Measurements from ENCODE around the gene OCEL1.
"Not testable (repeated sequence)": the region's sequence is repeated elsewhere in the genome, so short reads cannot be mapped to it uniquely, and the experiment has no call there.

The OCEL1 gene

DNA sequence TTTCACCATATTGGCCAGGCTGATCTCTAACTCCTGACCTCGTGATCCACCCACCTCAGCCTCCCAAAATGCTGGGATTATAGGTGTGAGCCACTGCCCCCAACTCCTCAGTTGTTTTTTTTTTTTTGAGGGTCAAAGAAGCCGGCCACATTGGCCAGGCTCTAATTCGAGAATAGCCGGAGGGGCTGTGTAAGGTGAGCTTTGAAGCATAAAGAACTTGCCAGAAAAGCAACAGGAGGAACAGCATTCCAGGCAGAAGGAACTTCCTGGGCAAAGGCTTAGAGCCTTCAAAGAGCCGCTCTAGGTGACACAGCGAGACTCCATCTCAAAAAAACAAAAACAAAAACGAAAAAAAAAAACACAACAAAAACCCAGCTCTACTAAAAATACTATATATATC, 40.0 kb downstream of the OCEL1 start:
- DNase-seq = no peak

DNA sequence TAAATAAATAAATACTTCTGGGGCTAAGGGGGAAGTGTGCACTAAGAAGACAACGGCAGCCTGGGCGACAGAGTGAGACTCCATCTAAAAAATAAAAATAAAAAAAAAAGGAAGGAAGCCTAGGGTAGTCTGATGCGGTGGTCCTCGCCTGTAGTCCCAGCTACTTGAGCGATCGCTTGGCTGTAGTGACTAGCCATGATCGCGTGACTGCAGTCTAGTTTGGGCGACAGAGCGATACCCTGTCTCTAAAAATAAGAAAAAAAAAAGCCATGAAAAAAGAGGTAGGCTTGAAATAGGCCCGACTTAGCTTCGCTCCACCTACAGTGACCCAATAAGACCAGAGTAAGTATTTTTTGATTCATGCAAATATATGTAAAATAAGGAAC, 40.6 kb downstream of the OCEL1 start:
- no peak for DNase-seq

GRCh38 chr19:17266975-17267788, 41.2 kb downstream of the OCEL1 start, which contains the start of gene BABAM1:
Gene BABAM1 (plus strand): TSS chr19:17267443. CDS start chr19:17268807, 1,364 bp downstream.
- DNase-seq = peak; percentile 92

GRCh38 chr19:17268754-17269153, 42.7 kb downstream of the OCEL1 start:
- DNase-seq = no peak

DNA sequence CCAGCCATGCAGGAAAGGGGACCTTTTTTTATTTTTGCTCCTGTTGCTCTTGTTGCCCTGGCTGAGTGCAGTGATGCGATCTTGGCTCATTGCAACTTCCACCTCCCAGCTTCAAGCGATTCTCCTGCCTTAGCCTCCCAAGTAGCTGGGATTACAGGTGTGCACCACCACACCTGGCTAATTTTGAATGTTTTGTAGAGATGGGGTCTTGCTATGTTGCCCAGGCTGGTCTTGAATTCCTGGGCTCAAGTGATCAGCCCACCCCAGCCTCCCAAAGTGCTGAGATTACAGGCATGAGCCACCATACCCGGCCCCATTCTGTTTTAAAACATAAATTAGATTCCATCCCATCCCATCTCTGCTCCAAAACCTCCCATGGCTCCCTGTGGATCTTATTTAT, 48.9 kb downstream of the OCEL1 start:
- DNase-seq = not testable (repeated sequence)

GRCh38 chr19:17275441-17276175, 49.6 kb downstream of the OCEL1 start:
- DNase-seq = no peak
